Measurements from ENCODE around the gene NLRP3.

DNA sequence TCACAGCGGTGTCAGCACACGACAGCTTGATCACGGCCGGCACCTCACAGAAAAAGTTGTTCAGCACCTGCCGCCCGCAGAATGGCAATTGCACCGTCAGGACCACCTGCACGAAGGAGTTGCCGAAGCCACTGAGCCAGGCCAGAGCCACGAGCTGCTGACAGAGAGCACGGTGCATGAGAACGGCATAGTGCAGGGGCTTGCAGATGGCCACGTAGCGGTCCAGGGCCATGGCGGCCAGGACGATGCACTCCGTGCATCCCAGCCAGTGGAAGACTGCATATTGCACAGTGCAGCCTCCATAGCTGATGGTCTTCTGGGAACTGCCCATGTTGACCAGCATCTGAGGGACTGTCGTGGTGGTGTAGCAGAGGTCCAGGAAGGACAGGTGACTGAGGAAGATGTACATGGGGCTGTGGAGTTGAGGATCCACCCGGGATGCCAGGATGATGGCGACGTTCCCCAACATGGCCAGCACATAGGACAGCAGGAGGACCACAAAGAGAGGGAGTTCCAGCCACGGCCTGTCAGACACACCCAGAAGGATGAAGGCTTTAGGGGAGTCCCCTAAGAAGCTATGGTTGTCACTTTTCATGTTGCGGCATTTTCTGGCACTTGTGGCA is 35.5 kb downstream of the NLRP3 start:
- TF ChIP-seq, protein P1, sequence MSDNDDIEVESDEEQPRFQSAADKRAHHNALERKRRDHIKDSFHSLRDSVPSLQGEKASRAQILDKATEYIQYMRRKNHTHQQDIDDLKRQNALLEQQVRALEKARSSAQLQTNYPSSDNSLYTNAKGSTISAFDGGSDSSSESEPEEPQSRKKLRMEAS (IDR thresholded peaks at IDR 0.05) = no peak
- TF ChIP-seq YY1 (IDR thresholded peaks at IDR 0.05; ENCODE audit: low read depth) (no peak), EP300 (IDR thresholded peaks at IDR 0.05; ENCODE audit: borderline replicate concordance) (no peak), ZBTB7A (IDR thresholded peaks at IDR 0.05; ENCODE audit: low read depth) (no peak), TAF1 (IDR thresholded peaks at IDR 0.05; ENCODE audit: low read depth) (no peak)

Measured in Ishikawa (cell line).